LNCaP clone FGC (cell line): ENCODE data around the gene KLHL29.

ENCODE experiments used
- DNase-seq: peaks from one replicate; pipeline ENCODE4 v3.0.0-alpha.2; 2011; ENCODE audit warnings: low read depth
- H3K4me3 ChIP-seq: 2 replicates; pipeline ENCODE4 v1.5.1; 2011; ENCODE audit warnings: mild to moderate bottlenecking, low read depth, low read length, control low read depth
- CTCF ChIP-seq: IDR thresholded peaks from 2 replicates; pipeline ENCODE4 v1.5.1; 2012; ENCODE audit warnings: mild to moderate bottlenecking; ENCODE audit not compliant: control insufficient read depth, insufficient read depth; ENCODE audit errors: extremely low read depth

Gene KLHL29

GRCh38 chr2:23379220-23379695, 5.7 kb upstream of the KLHL29 start:
- TF ChIP-seq CTCF, result no peak
- H3K4me3 ChIP-seq, result no peak overlapping the region
- DNase-seq, result no peak

- no peak overlapping the region for H3K4me3 ChIP-seq
- TF ChIP-seq CTCF, result no peak
- no peak for DNase-seq
Measured at GRCh38 chr2:23380562-23381065, 4.4 kb upstream of the KLHL29 start.

GRCh38 chr2:23381084-23381483, 3.9 kb upstream of the KLHL29 start:
- no peak for TF ChIP-seq CTCF
- DNase-seq, result no peak
- no peak overlapping the region for H3K4me3 ChIP-seq

- DNase-seq, result no peak
- H3K4me3 ChIP-seq, result no peak overlapping the region
- TF ChIP-seq CTCF, result no peak
Measured at GRCh38 chr2:23381485-23381884, 3.5 kb upstream of the KLHL29 start.

- DNase-seq, result no peak
- no peak for TF ChIP-seq CTCF
- no peak overlapping the region for H3K4me3 ChIP-seq
Measured at GRCh38 chr2:23383100-23383499, 1.9 kb upstream of the KLHL29 start.

- H3K4me3 ChIP-seq, result peak overlapping the region; percentile 60
- DNase-seq, result no peak
Measured at GRCh38 chr2:23385351-23385747, 370 bp downstream of the KLHL29 start.

More at GRCh38 chr2:23385351-23385747, 370 bp downstream of the KLHL29 start:
- TF ChIP-seq CTCF, result no peak
